HK-2 (cell line): ENCODE data around the gene NSUN6.

Experiments used
- DNase-seq: peaks from one replicate; pipeline ENCODE4 v3.0.0-alpha.2; 2018; ENCODE audit not compliant: unreplicated experiment

Gene NSUN6, protein sequence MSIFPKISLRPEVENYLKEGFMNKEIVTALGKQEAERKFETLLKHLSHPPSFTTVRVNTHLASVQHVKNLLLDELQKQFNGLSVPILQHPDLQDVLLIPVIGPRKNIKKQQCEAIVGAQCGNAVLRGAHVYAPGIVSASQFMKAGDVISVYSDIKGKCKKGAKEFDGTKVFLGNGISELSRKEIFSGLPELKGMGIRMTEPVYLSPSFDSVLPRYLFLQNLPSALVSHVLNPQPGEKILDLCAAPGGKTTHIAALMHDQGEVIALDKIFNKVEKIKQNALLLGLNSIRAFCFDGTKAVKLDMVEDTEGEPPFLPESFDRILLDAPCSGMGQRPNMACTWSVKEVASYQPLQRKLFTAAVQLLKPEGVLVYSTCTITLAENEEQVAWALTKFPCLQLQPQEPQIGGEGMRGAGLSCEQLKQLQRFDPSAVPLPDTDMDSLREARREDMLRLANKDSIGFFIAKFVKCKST

DNA sequence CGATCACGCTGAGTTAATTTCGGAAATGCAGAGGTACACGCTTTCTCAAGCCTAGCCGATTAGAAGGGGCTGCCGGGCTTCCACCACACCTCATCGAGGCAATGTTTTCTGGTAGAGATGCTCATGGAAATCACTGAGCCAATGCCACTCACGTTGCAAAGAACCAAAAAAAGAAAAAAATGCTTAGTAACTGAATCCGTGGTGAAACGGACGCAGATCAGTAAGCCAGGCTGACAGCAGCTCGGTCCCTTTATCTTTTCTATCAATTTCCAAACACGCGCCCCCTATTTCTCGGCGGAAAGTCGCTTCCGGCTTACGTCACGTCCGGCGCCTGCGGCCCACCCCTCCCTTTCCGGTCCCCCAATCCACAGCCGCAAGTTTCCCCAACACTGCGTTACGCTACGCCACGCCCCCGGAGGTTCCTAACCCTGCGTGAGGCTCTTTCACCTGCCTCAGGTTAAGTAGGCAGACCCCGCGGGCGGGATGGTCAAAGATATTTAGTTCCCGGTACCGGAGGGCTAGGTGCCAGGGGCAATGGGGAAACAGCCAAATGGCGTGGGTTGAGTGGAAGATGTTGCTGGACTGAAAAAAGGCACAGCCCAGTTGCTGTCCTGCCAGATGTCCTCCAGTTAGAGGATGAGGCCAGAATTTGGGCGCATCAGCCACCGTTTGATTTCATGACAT is at the start of gene NSUN6:
Gene NSUN6, minus strand, starts transcription at position 264 of the 684 bp plus-strand sequence. CDS start 384 bp downstream, outside the sequence.
- peak; percentile 71 for DNase-seq

DNA sequence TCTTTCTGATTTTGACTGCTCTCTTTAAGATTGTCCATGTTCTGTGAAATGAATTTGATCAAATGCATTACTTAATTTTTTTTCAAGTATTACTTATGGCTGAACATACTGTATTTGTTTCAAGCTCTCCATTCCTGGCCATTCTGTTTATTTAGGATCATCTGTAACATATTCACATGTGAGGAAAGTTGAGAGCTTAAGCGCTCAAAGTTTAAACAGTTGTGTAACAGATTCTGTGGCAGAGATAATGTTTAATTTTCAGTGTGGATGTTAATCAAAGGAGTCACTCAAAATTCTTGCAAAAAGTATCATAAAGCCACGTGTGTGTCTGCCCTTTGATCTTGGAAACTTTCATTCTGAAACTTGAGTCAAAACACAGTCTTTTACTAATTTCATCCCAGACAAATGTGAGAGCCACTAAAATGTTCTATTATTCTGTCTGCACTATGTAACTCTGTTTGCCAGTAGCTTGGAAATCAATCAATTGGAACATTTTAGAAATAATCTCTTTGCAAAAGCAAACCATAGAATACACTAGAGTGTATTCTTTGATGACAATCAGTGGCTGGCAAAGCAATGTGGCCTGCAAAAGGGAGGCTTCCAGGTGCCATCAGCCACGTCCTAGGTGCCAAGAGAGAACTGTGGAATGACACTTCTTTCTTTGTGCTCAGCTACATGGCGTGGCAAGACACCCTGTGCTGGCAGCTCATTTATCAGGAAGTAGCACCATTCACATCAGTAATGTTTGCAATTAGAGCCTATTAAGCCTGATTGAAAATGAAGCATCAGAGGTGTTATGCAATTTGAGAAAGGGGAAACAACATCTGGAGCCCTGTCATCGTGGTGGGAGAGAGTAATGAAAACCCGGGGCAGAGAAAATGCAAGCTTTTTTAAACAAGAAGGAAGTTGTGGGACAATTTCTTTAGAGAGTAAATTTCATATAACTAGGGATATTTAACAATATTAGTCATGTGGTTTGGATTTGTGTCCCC is 48.8 kb upstream of the NSUN6 start:
- no peak for DNase-seq

DNA sequence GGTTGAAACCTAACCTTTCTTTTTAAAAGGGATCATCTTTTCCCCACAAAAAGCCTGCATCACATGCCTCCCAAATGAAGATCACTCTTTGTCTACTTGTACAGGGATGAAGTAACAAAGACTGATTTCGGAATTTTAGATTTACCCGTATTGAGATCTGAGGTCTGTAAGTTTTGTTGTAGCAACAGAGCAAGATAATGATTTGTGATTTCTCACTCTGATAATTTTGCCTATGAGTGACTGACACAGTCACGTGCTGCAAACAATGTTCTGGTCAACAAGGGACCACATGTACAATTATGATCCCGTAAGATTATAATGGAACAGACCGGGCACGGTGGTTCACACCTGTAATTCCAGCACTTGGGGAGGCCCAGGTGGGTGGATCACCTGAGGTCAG is 39.2 kb upstream of the NSUN6 start:
- DNase-seq: no peak

DNA sequence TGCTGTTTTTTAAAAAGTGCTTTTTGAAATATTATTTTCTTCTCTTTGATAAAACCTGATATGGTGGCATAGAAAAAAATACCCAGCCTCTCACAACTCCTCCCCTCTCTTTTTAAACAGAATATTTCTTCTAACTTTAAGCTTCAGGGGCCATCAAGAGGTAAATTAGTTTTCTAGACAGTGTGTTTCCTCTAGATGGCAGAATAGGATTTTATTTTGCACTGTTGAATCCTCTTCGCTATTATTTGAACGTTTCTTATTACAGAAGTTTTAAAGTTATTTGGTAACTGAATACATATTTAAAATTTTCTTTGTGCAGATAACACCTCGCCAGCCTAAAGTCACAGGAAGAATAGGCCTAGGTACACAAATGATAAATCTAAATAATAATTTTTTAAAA is 38.1 kb upstream of the NSUN6 start:
- no peak for DNase-seq

DNA sequence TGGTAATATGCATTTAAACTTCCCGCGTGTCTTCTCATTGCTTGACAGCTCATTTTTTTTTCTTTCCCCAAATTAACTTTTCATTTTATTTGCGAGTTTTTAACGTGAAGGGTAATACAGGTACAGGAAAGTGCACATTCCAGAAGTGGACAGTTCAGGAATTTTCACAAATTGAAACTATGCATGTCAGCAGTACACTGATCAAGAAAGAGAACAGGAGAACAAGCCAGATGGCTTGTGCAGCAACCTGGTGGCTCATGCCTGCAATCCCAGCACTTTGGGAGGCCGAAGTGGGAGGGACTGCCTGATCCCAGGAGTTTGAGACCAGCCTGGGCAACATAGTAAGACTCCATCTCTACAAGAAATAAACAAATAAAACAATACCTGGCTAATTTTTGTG is 36.3 kb upstream of the NSUN6 start:
- no peak for DNase-seq

DNA sequence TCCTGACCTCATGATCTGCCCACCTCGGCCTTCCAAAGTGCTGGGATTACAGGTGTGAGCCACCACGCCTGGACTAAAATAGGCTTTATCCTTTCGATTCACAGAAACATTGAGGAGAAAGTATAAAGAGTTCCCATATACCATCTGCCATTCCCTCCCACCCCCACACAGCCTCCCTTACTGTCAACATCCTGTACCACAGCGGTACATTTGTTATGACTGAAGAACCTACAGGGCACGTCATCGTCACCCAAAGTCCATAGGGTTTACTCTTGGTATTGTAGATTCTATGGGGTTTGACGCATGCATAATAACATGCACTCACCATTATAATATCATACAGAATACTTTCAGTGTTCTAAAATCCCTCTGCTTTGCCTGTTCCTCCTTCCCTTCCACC is 35.8 kb upstream of the NSUN6 start:
- DNase-seq: no peak

DNA sequence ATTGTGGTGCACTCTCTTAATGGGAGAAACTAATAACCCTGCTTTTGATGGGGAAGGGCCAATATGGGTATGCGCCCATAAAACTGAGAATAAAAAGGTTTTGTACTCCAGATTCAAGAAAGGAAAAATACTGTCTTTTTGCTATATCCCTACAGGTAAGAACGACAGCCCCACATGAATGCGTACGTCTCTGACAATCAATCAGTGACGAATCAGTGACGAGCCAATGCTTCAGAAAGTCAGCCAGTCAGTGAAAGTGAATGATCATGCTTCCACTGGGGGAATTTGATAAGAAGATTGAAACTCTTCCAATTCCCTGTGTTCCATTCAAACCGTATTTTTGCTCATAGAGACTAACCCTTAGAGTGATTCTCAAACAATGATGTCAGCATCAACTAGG is 34.2 kb upstream of the NSUN6 start:
- DNase-seq: no peak

DNA sequence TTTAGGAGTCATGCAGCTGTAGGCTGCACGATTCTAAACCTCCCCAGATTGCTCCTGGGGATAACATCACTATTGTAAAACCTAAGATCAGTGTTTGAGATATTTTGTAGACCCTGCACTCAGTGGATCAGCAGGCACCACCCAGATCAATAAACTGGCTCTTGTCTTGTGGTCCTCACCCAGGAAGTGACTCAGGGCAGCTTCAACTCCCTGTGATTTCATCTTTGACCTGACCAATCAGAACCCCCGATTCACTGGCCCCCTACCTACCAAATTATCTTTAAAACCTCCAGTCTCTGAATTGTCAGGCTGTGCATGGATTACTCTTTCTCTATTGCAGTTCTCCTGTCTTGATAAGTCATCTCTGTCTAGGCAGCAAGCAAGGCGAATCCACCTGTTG is 33.6 kb upstream of the NSUN6 start:
- DNase-seq: no peak

DNA sequence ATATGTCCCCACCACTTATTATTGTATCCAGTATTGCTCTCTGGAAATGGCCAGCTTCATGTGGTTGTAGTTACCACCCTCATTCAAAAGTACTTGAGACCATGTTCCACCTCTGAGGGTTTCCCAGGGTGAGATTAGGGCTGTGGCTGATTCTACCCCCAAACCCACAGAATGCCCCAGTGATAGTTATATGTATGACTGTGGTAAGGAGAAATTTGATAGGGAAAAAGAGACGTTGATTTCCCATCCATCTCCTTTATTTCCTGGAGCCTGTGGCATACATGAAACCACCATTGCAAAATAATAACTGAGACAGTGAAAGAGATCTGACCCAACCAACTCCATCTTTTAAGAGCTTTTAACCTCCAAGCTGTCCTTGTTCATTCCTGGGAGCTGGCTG is 33.0 kb upstream of the NSUN6 start:
- DNase-seq: no peak

DNA sequence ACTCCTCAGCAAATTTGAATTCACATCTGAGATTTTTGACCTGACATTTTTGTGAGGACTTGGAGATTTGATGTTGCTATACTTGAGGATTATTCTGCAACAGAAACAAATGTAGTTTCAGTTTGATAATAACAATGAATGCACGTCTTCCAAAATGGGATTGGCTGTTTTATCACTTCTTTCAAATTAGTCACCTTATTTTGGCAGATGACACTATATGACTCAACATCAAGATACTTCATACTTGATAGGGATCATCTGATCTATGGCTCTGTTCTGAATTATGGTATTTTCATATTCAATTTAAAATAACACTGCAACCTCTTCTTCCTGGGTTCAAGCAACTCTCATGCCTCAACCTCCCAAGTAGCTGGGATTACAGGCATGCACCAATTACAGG is 32.0 kb upstream of the NSUN6 start:
- no peak for DNase-seq

DNA sequence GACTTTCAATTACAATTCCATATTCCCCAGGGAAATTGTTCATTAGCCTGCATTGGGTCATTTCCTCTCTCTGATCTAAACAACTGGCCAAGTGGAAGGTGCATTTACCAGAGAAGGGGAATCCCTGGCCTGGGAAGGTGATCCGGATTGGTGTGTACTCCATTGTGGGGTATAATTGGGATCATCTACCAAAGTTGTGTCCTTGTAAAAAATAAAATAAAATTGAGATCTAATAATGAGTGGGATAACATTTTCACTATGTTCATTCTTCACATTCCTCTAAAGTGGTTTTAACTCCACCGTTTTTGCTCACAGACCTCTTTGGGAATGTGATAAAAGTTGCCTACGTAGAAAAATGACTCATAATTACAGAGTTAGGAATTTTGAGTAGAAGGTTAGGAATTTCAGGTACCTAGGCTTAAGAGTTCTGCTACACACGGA is 30.6 kb upstream of the NSUN6 start:
- DNase-seq: no peak

DNA sequence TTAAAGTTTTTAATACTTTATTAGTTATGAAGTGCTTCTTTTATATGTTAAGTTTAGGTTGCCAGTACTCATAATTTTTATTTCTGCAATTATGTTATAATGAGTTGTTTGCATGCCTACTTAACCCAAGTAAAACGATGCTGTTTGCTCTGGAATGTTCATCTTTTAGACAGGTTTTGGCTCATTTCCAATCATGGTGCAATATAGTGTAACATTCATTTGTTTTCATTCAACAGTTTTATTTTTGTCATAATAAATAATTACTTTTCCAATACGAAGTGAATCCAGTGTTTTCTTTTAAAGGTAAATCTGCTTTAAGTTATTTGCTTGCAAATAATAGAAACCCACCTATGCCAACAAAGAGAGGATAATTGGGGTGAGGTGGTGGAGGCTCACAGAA is 30.0 kb upstream of the NSUN6 start:
- no peak for DNase-seq

DNA sequence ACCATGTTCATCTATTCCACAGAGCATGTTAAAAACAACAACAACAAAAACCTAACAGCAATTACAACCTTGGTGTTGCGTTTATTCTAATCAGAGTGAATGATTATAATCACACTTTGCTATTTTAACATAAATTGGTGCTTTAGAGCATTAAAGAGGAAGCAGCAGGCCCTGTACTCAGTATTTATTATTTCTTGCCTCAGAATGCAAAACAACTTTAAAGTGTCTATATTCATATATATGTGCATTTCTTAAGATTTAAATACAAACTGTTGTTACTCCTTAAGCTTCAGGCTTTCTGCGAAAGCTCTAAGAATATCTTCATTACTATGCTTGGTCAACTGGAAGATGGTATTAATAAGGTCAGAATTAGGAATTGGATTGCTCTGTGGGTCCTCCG is 29.4 kb upstream of the NSUN6 start:
- DNase-seq: no peak

DNA sequence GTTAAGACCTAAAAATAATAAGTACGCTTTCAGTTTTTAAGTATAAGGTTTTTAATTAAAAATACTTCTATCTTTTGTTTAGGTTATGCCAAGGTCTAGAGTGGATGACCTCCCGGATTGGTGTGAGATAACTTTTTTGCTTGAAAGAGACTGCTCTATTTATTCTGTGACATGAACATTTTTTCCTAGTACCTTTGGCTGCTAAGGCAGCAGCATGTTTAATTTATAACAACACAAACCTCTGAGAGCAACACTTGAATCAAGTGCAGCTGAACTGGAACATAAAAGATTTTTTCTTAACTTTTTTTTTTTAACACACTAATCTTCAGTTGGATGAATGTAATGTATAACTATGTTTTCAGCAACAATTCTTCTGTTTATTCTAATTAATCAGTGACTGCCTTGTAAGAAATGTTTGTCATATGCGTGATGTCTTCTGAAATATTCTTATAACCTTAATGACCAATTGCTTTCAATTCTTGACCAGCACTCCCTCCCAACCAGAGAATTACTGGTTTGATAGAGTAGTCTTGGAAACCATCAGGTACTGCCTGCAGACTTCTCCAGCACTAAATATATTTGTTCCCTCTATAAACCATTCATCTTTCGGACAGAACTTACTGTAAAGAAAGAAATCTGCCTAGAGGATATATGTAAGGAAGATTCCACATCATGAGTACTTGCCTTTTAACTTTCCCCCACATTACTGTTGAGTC is 23.9 kb upstream of the NSUN6 start:
- no peak for DNase-seq

DNA sequence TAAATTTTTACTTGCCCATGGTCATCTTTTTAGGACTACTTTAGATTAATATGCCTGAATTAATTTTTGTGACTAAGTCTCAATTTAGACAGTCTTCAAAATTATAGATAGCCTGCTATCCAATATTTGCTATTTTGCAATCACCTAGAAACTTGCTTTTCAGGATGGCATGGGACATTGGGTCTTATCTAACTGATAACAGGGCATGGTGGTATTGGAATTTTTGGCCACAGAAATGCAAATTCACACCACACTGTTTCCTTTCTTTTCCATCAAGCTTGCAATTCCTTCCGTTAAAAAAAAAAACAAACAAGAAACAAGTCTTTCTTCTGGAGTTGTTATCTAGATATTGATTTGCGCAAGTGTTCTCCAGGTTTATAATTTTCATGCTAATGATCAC is 16.6 kb upstream of the NSUN6 start:
- DNase-seq: no peak

DNA sequence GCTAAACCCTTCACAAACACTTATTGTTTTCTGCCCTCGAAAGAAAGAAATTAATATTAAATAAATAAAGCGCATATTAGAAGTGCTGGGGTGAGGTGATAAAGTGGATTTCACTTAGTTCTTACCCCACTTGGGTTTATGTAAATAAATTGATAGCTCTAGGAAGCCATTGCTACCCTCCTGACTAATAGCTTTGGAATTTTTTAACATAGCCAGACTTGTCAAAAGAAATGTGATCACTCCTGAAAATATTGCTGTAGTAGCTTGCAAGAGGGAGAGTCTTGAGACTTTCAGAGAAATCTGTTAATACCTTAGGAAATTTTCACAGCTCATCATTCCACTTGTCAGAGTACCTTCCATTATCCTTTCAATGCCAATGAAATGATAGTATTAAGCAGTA is 15.4 kb upstream of the NSUN6 start:
- DNase-seq: no peak

DNA sequence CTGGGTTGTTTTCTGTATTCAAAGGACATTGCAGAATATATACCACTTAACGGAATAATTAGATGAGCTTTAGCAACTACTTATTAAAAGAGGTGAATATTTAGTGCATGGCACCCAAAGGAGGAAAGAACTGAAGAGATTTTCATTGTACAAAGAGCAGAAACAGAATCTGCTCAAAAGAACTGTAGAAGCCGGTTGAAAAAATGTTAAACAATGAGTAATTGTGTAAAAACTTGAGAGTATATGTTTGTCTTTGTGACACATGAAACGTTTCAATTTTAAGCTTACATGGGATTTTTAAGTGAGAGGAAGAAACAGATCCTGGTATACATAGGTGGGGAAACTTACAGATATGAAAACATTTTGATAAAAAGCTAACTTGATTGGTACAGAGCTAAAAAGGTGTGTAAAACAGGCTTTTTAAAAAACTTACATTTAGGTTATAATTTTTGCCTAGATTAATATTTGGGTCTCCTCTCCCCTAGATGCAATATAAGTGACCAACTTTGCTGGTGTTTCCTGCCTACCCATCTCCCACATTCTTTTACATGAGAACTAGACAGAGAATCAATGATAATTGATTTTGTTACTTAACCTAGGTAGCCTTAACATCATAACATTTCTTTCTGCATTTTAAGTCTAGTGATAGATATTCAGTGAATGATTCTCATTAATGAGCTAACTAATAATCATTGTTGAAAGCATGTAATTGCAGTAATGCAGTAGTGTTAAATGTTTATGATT is 14.6 kb upstream of the NSUN6 start:
- DNase-seq: no peak

DNA sequence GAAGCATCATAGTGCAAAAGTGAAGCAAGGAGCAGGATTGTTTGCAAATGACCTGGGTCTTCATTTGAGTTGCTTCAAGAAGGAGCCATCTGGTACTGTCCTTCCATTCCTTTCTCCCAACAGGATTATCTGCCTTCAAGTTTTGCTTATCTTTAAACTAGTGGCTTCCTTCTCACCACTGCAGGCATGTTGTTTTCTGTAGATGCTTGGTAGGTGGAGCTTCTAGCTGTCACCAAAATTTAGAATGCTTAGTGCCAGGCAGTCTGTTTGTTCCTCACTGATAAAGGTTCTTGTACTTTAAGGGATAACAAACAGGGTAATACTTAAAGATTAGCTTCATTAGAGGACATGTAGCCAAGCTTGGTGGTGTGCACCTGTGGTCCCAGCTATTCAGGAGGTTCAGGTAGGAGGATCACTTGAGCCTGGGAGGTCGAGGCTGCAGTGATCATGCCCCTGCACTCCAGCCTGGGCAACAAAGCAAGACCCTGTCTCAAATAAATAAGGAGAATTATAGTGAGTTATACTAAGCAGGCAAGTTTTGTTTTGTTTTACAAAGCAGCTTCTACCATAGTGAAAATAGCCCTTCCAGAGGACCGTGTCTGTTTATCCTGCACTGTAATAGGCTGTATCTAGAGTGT is 13.6 kb upstream of the NSUN6 start:
- DNase-seq: no peak

DNA sequence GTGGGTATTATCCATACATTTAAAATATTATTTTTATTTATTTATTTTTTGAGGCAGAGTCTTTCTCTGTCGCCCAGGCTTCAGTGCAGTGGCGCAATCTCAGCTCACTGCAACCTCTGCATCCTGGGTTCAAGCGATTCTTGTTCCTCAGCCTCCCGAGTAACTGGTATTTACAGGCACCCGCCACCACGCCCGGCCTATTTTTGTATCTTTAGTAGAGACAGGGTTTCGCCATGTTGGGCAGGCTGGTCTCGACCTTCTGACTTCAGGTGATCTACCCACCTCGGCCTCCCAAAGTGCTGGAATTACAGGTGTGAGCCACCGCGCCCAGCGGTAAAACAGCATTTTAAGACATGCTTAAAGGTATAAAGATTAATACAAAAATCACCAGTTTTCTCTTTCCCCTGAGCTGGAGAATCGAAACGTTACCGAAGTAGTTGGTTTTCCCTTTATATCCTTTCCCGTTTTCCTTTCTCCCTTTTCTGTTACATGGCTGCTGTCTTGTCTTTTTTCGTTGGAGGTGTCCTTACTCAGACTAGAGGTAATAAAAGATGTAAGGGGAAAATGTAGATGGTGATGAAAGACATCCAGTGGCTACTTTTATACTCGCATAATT is 9.5 kb upstream of the NSUN6 start:
- no peak for DNase-seq
